Panc1 (cell line): Measurements from ENCODE around the gene ERAL1. TPM values are rescaled to one million over a fixed set of nuclear protein-coding genes. Genes with fewer than 3 reads are reported as not detected.

ENCODE experiments used
- ATAC-seq: fragments of 200-7000 bp; cut with Tn5 transposase; 2 replicates; pipeline ENCODE4 v1.9.1; 2020; ENCODE audit warnings: mild to moderate bottlenecking, moderate library complexity
- BruUV-seq: library from RNA; stranded (reverse); fragments of 400-500 nt; replicated peaks from 2 replicates; lab custom pipeline; 2021; lab: Mats Ljungman, UMichigan
- CTCF ChIA-PET: fragments of 300-600 bp; sonication (Branson Sonifier 250); formaldehyde crosslinking; loops from one replicate; lab custom pipeline; 2022; ENCODE audit warnings: antibody characterized with exemption; lab: Charles Lee
- POLR2A ChIA-PET: fragments of 300-600 bp; sonication (Branson Sonifier 250); formaldehyde crosslinking; loops from one replicate; lab custom pipeline; 2022; ENCODE audit warnings: antibody characterized with exemption; lab: Charles Lee
- DNase-seq: peaks from one replicate; pipeline ENCODE4 v3.0.0-alpha.2; 2010; ENCODE audit warnings: low read depth, low spot score
- H3K27ac ChIP-seq: 2 replicates; pipeline ENCODE4 v1.5.1; 2011; ENCODE audit warnings: mild to moderate bottlenecking, low read length, inconsistent platforms
- H3K27me3 ChIP-seq: fragments of 200-500 bp; sonication (Bioruptor generic); 2 replicates; pipeline ENCODE4 v1.6.0; 2014; ENCODE audit warnings: low read length, inconsistent platforms; ENCODE audit not compliant: control insufficient read depth, insufficient read depth
- H3K36me3 ChIP-seq: fragments of 200-500 bp; sonication (Bioruptor generic); 2 replicates; pipeline ENCODE4 v1.5.1; 2014; ENCODE audit warnings: inconsistent platforms, mild to moderate bottlenecking, low read length, moderate library complexity; ENCODE audit not compliant: control insufficient read depth, insufficient read depth
- H3K4me1 ChIP-seq: 2 replicates; pipeline ENCODE4 v1.5.1; 2011; ENCODE audit warnings: inconsistent platforms, mild to moderate bottlenecking, low read length, moderate library complexity; ENCODE audit not compliant: control insufficient read depth, insufficient read depth
- H3K4me3 ChIP-seq, 2 experiments: 2 replicates each; pipeline ENCODE4 v1.5.1; 2011 to 2012; ENCODE audit warnings: low read depth in 2 of 2, low read length in 2 of 2, mild to moderate bottlenecking in 2 of 2, inconsistent platforms in 1 of 2, moderate library complexity in 1 of 2
- H3K9me3 ChIP-seq: fragments of 200-500 bp; sonication (Bioruptor generic); 2 replicates; pipeline ENCODE4 v1.5.1; 2014; ENCODE audit warnings: low read depth, mild to moderate bottlenecking, inconsistent platforms, low read length, moderate library complexity; ENCODE audit not compliant: control insufficient read depth, insufficient read depth
- CTCF ChIP-seq: fragments of 450-650 bp; IDR thresholded peaks from 2 replicates; pipeline ENCODE4 v1.5.1; 2017; ENCODE audit warnings: mild to moderate bottlenecking
- POLR2AphosphoS5 ChIP-seq: IDR thresholded peaks from 2 replicates; pipeline ENCODE4 v1.6.1; 2012; ENCODE audit warnings: mild to moderate bottlenecking, low read depth, low read length, moderate library complexity
- REST ChIP-seq, 2 experiments: IDR thresholded peaks; 2 replicates each; pipeline ENCODE4 v1.6.1; 2011 to 2012; ENCODE audit warnings: low read depth in 2 of 2, control low read depth in 1 of 2, low read length in 1 of 2, mild to moderate bottlenecking in 1 of 2, moderate library complexity in 1 of 2; ENCODE audit not compliant: insufficient read depth in 1 of 2
- SIN3A ChIP-seq: IDR thresholded peaks from 2 replicates; pipeline ENCODE4 v1.6.1; 2012; ENCODE audit warnings: low read depth, mild to moderate bottlenecking, low read length, moderate library complexity, borderline replicate concordance; ENCODE audit not compliant: insufficient read depth
- TCF7L2 ChIP-seq: IDR thresholded peaks from 2 replicates; pipeline ENCODE4 v1.6.1; 2011; ENCODE audit warnings: mild to moderate bottlenecking, low read depth, low read length, inconsistent platforms
- in situ Hi-C: cut with HindIII; loops from 2 replicates; pipeline ENCODE4 v1.10.0; 2016; ENCODE audit warnings: low sequenced_read_pairs, low pct_unique_long_range_greater_than_20kb
- intact Hi-C: fragments of 100-400 bp; cut with micrococcal nuclease; formaldehyde crosslinking; loops from one replicate; pipeline ENCODE4 v1.10.0; 2022; ENCODE audit not compliant: unreplicated experiment
- total RNA-seq: library from RNA; stranded (reverse); gene quantifications from one replicate; pipeline ENCODE4 v1.2.1, GENCODE V29; 2021; ENCODE audit not compliant: unreplicated experiment

ERAL1 gene
- total RNA-seq, 1 experiment from 2014 or later: 74.2 TPM

- no peaks in the 10 kb centered on the region for H3K27me3 ChIP-seq
- ChIA-PET POLR2A (no interaction called here), CTCF (interaction anchor here (0.6 kb wide), 1 partner anchor 122 kb away, joined by 3 read pairs; no protein-coding TSS in a partner anchor)
- H3K4me3 ChIP-seq: no peak overlapping the region
- H3K36me3 ChIP-seq: no peaks in the 10 kb centered on the region
- no peaks in the 10 kb centered on the region for H3K9me3 ChIP-seq
- in situ Hi-C loops: no loop called here
- no peak for TF ChIP-seq SIN3A
- TF ChIP-seq POLR2AphosphoS5: no peak
- no peak for TF ChIP-seq CTCF
- TF ChIP-seq TCF7L2: no peak
- no peak for TF ChIP-seq REST (IDR thresholded peaks at IDR 0.05; ENCODE audit: insufficient read depth in 1 of 2, low read depth in 2 of 2, low read length in 1 of 2)
- no peak overlapping the region for H3K27ac ChIP-seq
- H3K4me1 ChIP-seq: no peaks in the 10 kb centered on the region
- ATAC-seq (no peak), DNase-seq (no peak)
- intact Hi-C loops: no loop called here
- no TSS peak for BruUV-seq
Measured at GRCh38 chr17:28885951-28886350, 31.1 kb downstream of the ERAL1 start.

- no TSS peak for BruUV-seq
- ATAC-seq (0 out of 2 replicates have a peak, but pooled peaks have one; percentile 13), DNase-seq (no peak)
- in situ Hi-C loops: no loop called here
- Histone ChIP-seq H3K27ac (no peak overlapping the region), H3K4me3 (no peak overlapping the region), H3K4me1 (no peaks in the 10 kb centered on the region), H3K27me3 (no peaks in the 10 kb centered on the region), H3K9me3 (no peaks in the 10 kb centered on the region), H3K36me3 (no peaks in the 10 kb centered on the region)
- ChIA-PET CTCF (no interaction called here), POLR2A (interaction anchor here (0.6 kb wide), 1 partner anchor 39 kb away, joined by 4 read pairs; no protein-coding TSS in a partner anchor)
- TF ChIP-seq REST (IDR thresholded peaks at IDR 0.05; ENCODE audit: insufficient read depth in 1 of 2, low read depth in 2 of 2, low read length in 1 of 2): no peak
- TF ChIP-seq CTCF: no peak
- TF ChIP-seq POLR2AphosphoS5: no peak
- no peak for TF ChIP-seq TCF7L2
- TF ChIP-seq SIN3A: no peak
- intact Hi-C loops: no loop called here
Measured at GRCh38 chr17:28887871-28888471, 33.2 kb downstream of the ERAL1 start.
